Lung (tissue), 12 donors: ENCODE data around the gene NUBP2. TPM values are rescaled to one million over a fixed set of nuclear protein-coding genes. Genes with fewer than 3 reads are reported as not detected.

Source experiments
- ATAC-seq: fragments of 200-7000 bp; cut with Tn5 transposase; one replicate; pipeline ENCODE4 v1.9.1; 2020; ENCODE audit warnings: moderate number of reproducible peaks; ENCODE audit not compliant: insufficient read depth, low FRiP score
- DNase-seq, 3 donors: peaks; one replicate each; pipeline ENCODE4 v3.0.0-alpha.2; 2013 to 2017
- H3K27ac ChIP-seq, 2 donors: one replicate each; pipeline ENCODE4 v1.5.1; 2013; ENCODE audit warnings: mild to moderate bottlenecking in 2 of 2, moderate library complexity in 2 of 2, control low read depth in 1 of 2, inconsistent platforms in 1 of 2, low read depth in 1 of 2, low read length in 1 of 2
- H3K27me3 ChIP-seq, 3 donors: one replicate each; pipeline ENCODE4 v1.5.1; 2013; ENCODE audit warnings: low read length in 2 of 3; ENCODE audit not compliant: control insufficient read depth in 3 of 3, insufficient read depth in 3 of 3
- H3K36me3 ChIP-seq, 4 donors: one replicate each; pipeline ENCODE4 v1.5.1; 2013; ENCODE audit warnings: low read length in 4 of 4, mild to moderate bottlenecking in 1 of 4, moderate library complexity in 1 of 4; ENCODE audit not compliant: control insufficient read depth in 4 of 4, insufficient read depth in 4 of 4
- H3K4me1 ChIP-seq, 5 donors: one replicate each; pipeline ENCODE4 v1.5.1; 2013; ENCODE audit warnings: low read length in 5 of 5, mild to moderate bottlenecking in 2 of 5, moderate library complexity in 1 of 5; ENCODE audit not compliant: control insufficient read depth in 5 of 5, insufficient read depth in 5 of 5
- H3K4me3 ChIP-seq: one replicate; pipeline ENCODE4 v1.5.1; 2013; ENCODE audit warnings: mild to moderate bottlenecking, control low read depth, moderate library complexity
- H3K9ac ChIP-seq, 2 donors: one replicate each; pipeline ENCODE4 v1.5.1; 2013; ENCODE audit warnings: low read length in 2 of 2, control low read depth in 1 of 2; ENCODE audit not compliant: insufficient read depth in 1 of 2
- H3K9me3 ChIP-seq, 4 donors: one replicate each; pipeline ENCODE4 v1.5.1; 2013; ENCODE audit warnings: low read length in 3 of 4, mild to moderate bottlenecking in 1 of 4, moderate library complexity in 1 of 4; ENCODE audit not compliant: control insufficient read depth in 4 of 4, insufficient read depth in 3 of 4
- CTCF ChIP-seq: IDR thresholded peaks from 2 replicates; pipeline ENCODE4 v1.5.1; 2012; ENCODE audit warnings: mild to moderate bottlenecking; ENCODE audit errors: control extremely low read depth, extremely low read depth
- WGBS, 2 donors: extraction: QIAGEN DNeasy Blood & Tissue Kit; methylation state at CpG; one replicate each; pipeline ENCODE4 v1.1.7; 2013; 5-methylcytosine and 5-hydroxymethylcytosine counted together
- polyA plus RNA-seq, 2 donors: library from polyadenylated mRNA; stranded (reverse); fragments of 200-250 nt; gene quantifications; one replicate each; pipeline ENCODE4 v1.2.1, GENCODE V29; 2013
- total RNA-seq, 2 donors: library from RNA; depleted of rRNA in 1 of 2; stranded (reverse); fragments of >200 nt in 1 of 2; gene quantifications; one replicate each; pipeline ENCODE4 v1.2.1, GENCODE V29; 2014 to 2021
- donor health status: control.
- donor health status: control.
- donor health status: Bipolar disorder and iron deficiency.
- donor health status: healthy.
- donor health status: DM: yes; HTN: yes; CAD: no.

Gene NUBP2
- total and polyA plus RNA-seq, 4 donors, result 38.9 to 70.2 (median 65.6) TPM

- DNase-seq, result no peak
Measured at GRCh38 chr16:1767116-1767994, 15.4 kb upstream of the NUBP2 start.

GRCh38 chr16:1768061-1768766, 14.5 kb upstream of the NUBP2 start:
- ATAC-seq, result no peak
- no peak overlapping the region for H3K4me3 ChIP-seq
- H3K4me1 ChIP-seq, result peaks cover 0 to 15% (median 0%) of the 10 kb centered on the region in 5 donors
- no peaks in the 10 kb centered on the region for H3K9me3 ChIP-seq
- no peak for DNase-seq
- TF ChIP-seq CTCF, result no peak
- no peak overlapping the region for H3K27ac ChIP-seq
- peaks cover 6 to 59% (median 20%) of the 10 kb centered on the region in 4 donors for H3K36me3 ChIP-seq
- no peaks in the 10 kb centered on the region for H3K27me3 ChIP-seq
- no peak overlapping the region for H3K9ac ChIP-seq
- 91 to 92% methylated on average over 41 of the region's 41 CpGs for WGBS, 2 donors

More at GRCh38 chr16:1767116-1767994, 15.4 kb upstream of the NUBP2 start:
- H3K4me1 ChIP-seq, result peaks cover 0 to 14% (median 0%) of the 10 kb centered on the region in 5 donors
- TF ChIP-seq CTCF, result no peak
- 92 to 93% methylated on average over 42 of the region's 42 CpGs for WGBS, 2 donors
- no peak overlapping the region for H3K9ac ChIP-seq
- no peaks in the 10 kb centered on the region for H3K9me3 ChIP-seq
- H3K36me3 ChIP-seq, result peaks cover 6 to 68% (median 20%) of the 10 kb centered on the region in 4 donors
- ATAC-seq, result no peak
- H3K4me3 ChIP-seq, result no peak overlapping the region
- H3K27ac ChIP-seq, result no peak overlapping the region
- no peaks in the 10 kb centered on the region for H3K27me3 ChIP-seq

GRCh38 chr16:1768767-1769401, 13.9 kb upstream of the NUBP2 start:
- no peaks in the 10 kb centered on the region for H3K27me3 ChIP-seq
- peaks cover 6 to 55% (median 19%) of the 10 kb centered on the region in 4 donors for H3K36me3 ChIP-seq
- no peak overlapping the region for H3K27ac ChIP-seq
- no peak overlapping the region for H3K4me3 ChIP-seq
- peaks cover 0 to 19% (median 0%) of the 10 kb centered on the region in 5 donors for H3K4me1 ChIP-seq
- ATAC-seq (no peak), DNase-seq (no peak)
- WGBS, 2 donors, result 84 to 86% methylated on average over 23 to 26 of the region's 26 CpGs
- no peaks in the 10 kb centered on the region for H3K9me3 ChIP-seq
- H3K9ac ChIP-seq, result no peak overlapping the region
- TF ChIP-seq CTCF, result no peak
